Keratinocyte (primary cell): ENCODE measurements around the gene SCCPDH. TPM values are rescaled to one million over a fixed set of nuclear protein-coding genes. Genes with fewer than 3 reads are reported as not detected.
"Not testable (repeated sequence)": the region's sequence is repeated elsewhere in the genome, so short reads cannot be mapped to it uniquely, and the experiment has no call there.

Source experiments
- DNase-seq: peaks from one replicate; pipeline ENCODE4 v3.0.0-alpha.2; 2011; ENCODE audit warnings: low read depth, missing footprints, low spot score
- FAIRE-seq: peaks from 2 replicates; lab custom pipeline; 2011; peaks lifted over from hg19 to GRCh38; lab: Jason Lieb, UNC
- H2AFZ ChIP-seq: 2 replicates; pipeline ENCODE4 v1.6.0; 2012; ENCODE audit warnings: low read length, control low read depth, inconsistent platforms; ENCODE audit not compliant: control insufficient read depth
- H3K27ac ChIP-seq: 2 replicates; pipeline ENCODE4 v1.5.1; 2011; ENCODE audit warnings: low read length; ENCODE audit not compliant: control insufficient read depth, insufficient read depth
- H3K27me3 ChIP-seq: 3 replicates; pipeline ENCODE4 v1.6.0; 2011; ENCODE audit warnings: low read length; ENCODE audit not compliant: control insufficient read depth, insufficient read depth; ENCODE audit errors: extremely low read depth
- H3K36me3 ChIP-seq, 2 experiments: 2 replicates in 1 of 2; 3 replicates in 1 of 2; pipeline ENCODE4 v1.5.1; 2011; ENCODE audit warnings: low read length in 2 of 2, mild to moderate bottlenecking in 1 of 2; ENCODE audit not compliant: control insufficient read depth in 2 of 2, insufficient read depth in 2 of 2; ENCODE audit errors: extremely low read depth in 1 of 2
- H3K4me1 ChIP-seq: 3 replicates; pipeline ENCODE4 v1.5.1; 2011; ENCODE audit warnings: low read length; ENCODE audit not compliant: control insufficient read depth, insufficient read depth; ENCODE audit errors: extremely low read depth
- H3K4me2 ChIP-seq: 3 replicates; pipeline ENCODE4 v1.6.0; 2011; ENCODE audit warnings: low read depth, low read length; ENCODE audit not compliant: control insufficient read depth, insufficient read depth; ENCODE audit errors: extremely low read depth
- H3K4me3 ChIP-seq, 3 experiments: fragments of 200-600 bp in 1 of 3; sonication (generic) in 1 of 3; 2 replicates in 2 of 3; 3 replicates in 1 of 3; pipeline ENCODE4 v1.5.1; 2011 to 2016; ENCODE audit warnings: low read length in 3 of 3, mild to moderate bottlenecking in 3 of 3, control low read depth in 2 of 3, inconsistent platforms in 1 of 3, low read depth in 1 of 3, mixed read lengths in 1 of 3, mixed run types in 1 of 3, moderate library complexity in 1 of 3; ENCODE audit not compliant: control insufficient read depth in 2 of 3, insufficient read depth in 2 of 3; ENCODE audit errors: extremely low read depth in 1 of 3
- H3K79me2 ChIP-seq: 2 replicates; pipeline ENCODE4 v1.6.0; 2012; ENCODE audit warnings: low read length; ENCODE audit not compliant: control insufficient read depth, insufficient read depth
- H3K9ac ChIP-seq: 3 replicates; pipeline ENCODE4 v1.6.0; 2011; ENCODE audit warnings: low read length; ENCODE audit not compliant: control insufficient read depth, insufficient read depth; ENCODE audit errors: extremely low read depth
- H3K9me1 ChIP-seq: 3 replicates; pipeline ENCODE4 v1.6.0; 2011; ENCODE audit warnings: low read length; ENCODE audit not compliant: control insufficient read depth, insufficient read depth; ENCODE audit errors: extremely low read depth
- H3K9me3 ChIP-seq: 2 replicates; pipeline ENCODE4 v1.5.1; 2012; ENCODE audit warnings: low read depth, low read length; ENCODE audit not compliant: control insufficient read depth
- H4K20me1 ChIP-seq: 3 replicates; pipeline ENCODE4 v1.6.0; 2011; ENCODE audit warnings: low read length; ENCODE audit not compliant: control insufficient read depth, insufficient read depth; ENCODE audit errors: extremely low read depth
- CTCF ChIP-seq, 3 experiments: IDR thresholded peaks in 1 of 3; conservative IDR thresholded peaks in 1 of 3; optimal IDR thresholded peaks in 1 of 3; 2 replicates in 2 of 3; 3 replicates in 1 of 3; pipeline versions ENCODE3 to v1.5.1; 2011; ENCODE audit warnings: low read length in 3 of 3, mild to moderate bottlenecking in 3 of 3, moderate library complexity in 2 of 3, control low read depth in 1 of 3, inconsistent platforms in 1 of 3; ENCODE audit not compliant: insufficient read depth in 2 of 3; ENCODE audit errors: extremely low read depth in 1 of 3
- EZH2 ChIP-seq: IDR thresholded peaks from one replicate; pipeline ENCODE4 v1.6.1; 2012; ENCODE audit warnings: inconsistent platforms, mild to moderate bottlenecking, low read length, moderate library complexity
- dilution Hi-C: fragments of 300-500 bp; cut with MboI; formaldehyde crosslinking; loops from one replicate; pipeline ENCODE4 v1.7.0; 2020; ENCODE audit warnings: low sequenced_read_pairs; ENCODE audit not compliant: extremely low pct_ligation_motif_present
- polyA plus RNA-seq, 5 experiments: library from polyadenylated mRNA; depleted of rRNA in 3 of 5; stranded (reverse) in 3 of 5; stranded (forward) in 1 of 5; unstranded in 1 of 5; fragments of >200 nt; gene quantifications; 1 replicate in 1 of 5; 2 replicates in 3 of 5; 3 replicates in 1 of 5; pipeline versions ENCODE4 v1.2.1 to v1.2.3, GENCODE V29; 2011 to 2012; ENCODE audit warnings: missing spikeins in 2 of 5, low read depth in 1 of 5, low replicate concordance in 1 of 5

SCCPDH gene
- polyA plus RNA-seq, 1 donor (not counting 4 experiments of a cell fraction or from before 2014, with no cell fraction given), result 4.3 TPM

GRCh38 chr1:246735735-246736134, 11.5 kb downstream of the SCCPDH start:
- no peak overlapping the region for H2AFZ ChIP-seq
- no peak for TF ChIP-seq EZH2
- no peak for TF ChIP-seq CTCF (optimal IDR thresholded peaks at IDR 0.05 in 1 of 3, IDR thresholded peaks at IDR 0.05 in 1 of 3, conservative IDR thresholded peaks at IDR 0.05 in 1 of 3; ENCODE audit: extremely low read depth in 1 of 3, insufficient read depth in 2 of 3, low read length in 3 of 3)
- H3K79me2 ChIP-seq, result no peaks in the 10 kb centered on the region
- H3K4me1 ChIP-seq, result no peaks in the 10 kb centered on the region
- H4K20me1 ChIP-seq, result no peaks in the 10 kb centered on the region
- FAIRE-seq (no peak), DNase-seq (no peak)
- no peaks in the 10 kb centered on the region for H3K27me3 ChIP-seq
- dilution Hi-C loops, result no loop called here
- no peaks in the 10 kb centered on the region for H3K9me3 ChIP-seq
- H3K27ac ChIP-seq, result no peak overlapping the region
- no peaks in the 10 kb centered on the region for H3K9me1 ChIP-seq
- H3K4me3 ChIP-seq, result no peak overlapping the region
- no peak overlapping the region for H3K4me2 ChIP-seq
- H3K9ac ChIP-seq, result no peak overlapping the region
- H3K36me3 ChIP-seq, result no peaks in the 10 kb centered on the region

GRCh38 chr1:246742396-246742795, 18.2 kb downstream of the SCCPDH start:
- H4K20me1 ChIP-seq, result no peaks in the 10 kb centered on the region
- H3K4me1 ChIP-seq, result no peaks in the 10 kb centered on the region
- no peaks in the 10 kb centered on the region for H3K9me3 ChIP-seq
- H3K27me3 ChIP-seq, result no peaks in the 10 kb centered on the region
- no peak overlapping the region for H3K9ac ChIP-seq
- no peak for FAIRE-seq
- no peaks in the 10 kb centered on the region for H3K79me2 ChIP-seq
- no peak for DNase-seq
- H3K27ac ChIP-seq, result no peak overlapping the region
- no peaks in the 10 kb centered on the region for H3K9me1 ChIP-seq
- H2AFZ ChIP-seq, result no peak overlapping the region
- dilution Hi-C loops, result no loop called here
- no peak for TF ChIP-seq EZH2
- no peak for TF ChIP-seq CTCF (optimal IDR thresholded peaks at IDR 0.05 in 1 of 3, IDR thresholded peaks at IDR 0.05 in 1 of 3, conservative IDR thresholded peaks at IDR 0.05 in 1 of 3; ENCODE audit: extremely low read depth in 1 of 3, insufficient read depth in 2 of 3, low read length in 3 of 3)
- no peak overlapping the region for H3K4me2 ChIP-seq
- no peaks in the 10 kb centered on the region for H3K36me3 ChIP-seq
- no peak overlapping the region for H3K4me3 ChIP-seq

- H4K20me1 ChIP-seq, H3K9me3 ChIP-seq, H3K4me2 ChIP-seq, H2AFZ ChIP-seq, H3K27ac ChIP-seq, DNase-seq, H3K27me3 ChIP-seq, H3K4me3 ChIP-seq, H3K79me2 ChIP-seq, dilution Hi-C loops, H3K9ac ChIP-seq, H3K36me3 ChIP-seq, FAIRE-seq, H3K4me1 ChIP-seq, H3K9me1 ChIP-seq: not testable (repeated sequence)
Measured at GRCh38 chr1:246746155-246746554, 21.9 kb downstream of the SCCPDH start.
